Mucosa of stomach (tissue), 1 donor: ENCODE results near the gene TATDN2.

Experiments used
- H3K27me3 ChIP-seq: one replicate; pipeline ENCODE4 v1.7.0; 2013; ENCODE audit warnings: mild to moderate bottlenecking, low read length; ENCODE audit not compliant: control insufficient read depth, insufficient read depth
- H3K36me3 ChIP-seq: one replicate; pipeline ENCODE4 v1.7.0; 2013; ENCODE audit warnings: low read length; ENCODE audit not compliant: control insufficient read depth, insufficient read depth
- H3K4me1 ChIP-seq: one replicate; pipeline ENCODE4 v1.7.0; 2013; ENCODE audit warnings: mild to moderate bottlenecking, low read length; ENCODE audit not compliant: control insufficient read depth, insufficient read depth
- H3K4me3 ChIP-seq: one replicate; pipeline ENCODE4 v1.7.0; 2013; ENCODE audit warnings: low read length
- H3K9ac ChIP-seq: one replicate; pipeline ENCODE4 v1.7.0; 2013; ENCODE audit warnings: mild to moderate bottlenecking, low read length, moderate library complexity
- H3K9me3 ChIP-seq: one replicate; pipeline ENCODE4 v1.7.0; 2013; ENCODE audit warnings: mild to moderate bottlenecking, low read length, moderate library complexity; ENCODE audit not compliant: control insufficient read depth
- donor health status: Pancreatic carcinoma.

TATDN2 gene

GRCh38 chr3:10300087-10300486 is 51.8 kb downstream of the TATDN2 start:
- no peaks in the 10 kb centered on the region for H3K4me1 ChIP-seq
- H3K9me3 ChIP-seq: no peaks in the 10 kb centered on the region
- peaks cover 27% of the 10 kb centered on the region for H3K36me3 ChIP-seq

DNA sequence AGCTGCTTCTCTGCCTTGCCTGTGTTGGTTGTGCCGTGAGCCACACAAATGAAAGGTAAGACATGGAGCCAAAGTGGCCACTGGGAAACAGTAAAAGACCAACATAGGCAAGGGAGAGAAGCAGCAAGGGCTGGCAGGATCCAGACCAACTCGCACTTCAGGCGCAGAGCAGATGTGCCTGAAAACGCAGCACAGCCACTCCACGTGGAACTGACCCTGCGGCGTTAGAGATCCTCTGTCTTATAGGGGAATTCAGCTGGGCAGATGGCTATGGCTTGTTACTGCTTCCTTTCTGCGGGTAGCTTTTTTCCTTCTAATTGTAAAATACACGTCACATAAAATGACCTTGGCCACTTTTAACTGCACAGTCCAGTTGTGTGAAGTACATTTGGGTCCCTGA is 54.8 kb downstream of the TATDN2 start:
- no peaks in the 10 kb centered on the region for H3K4me1 ChIP-seq
- H3K9ac ChIP-seq: no peak overlapping the region
- no peaks in the 10 kb centered on the region for H3K9me3 ChIP-seq
- peaks cover 32% of the 10 kb centered on the region for H3K36me3 ChIP-seq
- no peaks in the 10 kb centered on the region for H3K27me3 ChIP-seq
- H3K4me3 ChIP-seq: no peak overlapping the region

More at GRCh38 chr3:10300087-10300486, 51.8 kb downstream of the TATDN2 start:
- Histone ChIP-seq H3K27me3 (no peaks in the 10 kb centered on the region), H3K4me3 (no peak overlapping the region), H3K9ac (no peak overlapping the region)

DNA sequence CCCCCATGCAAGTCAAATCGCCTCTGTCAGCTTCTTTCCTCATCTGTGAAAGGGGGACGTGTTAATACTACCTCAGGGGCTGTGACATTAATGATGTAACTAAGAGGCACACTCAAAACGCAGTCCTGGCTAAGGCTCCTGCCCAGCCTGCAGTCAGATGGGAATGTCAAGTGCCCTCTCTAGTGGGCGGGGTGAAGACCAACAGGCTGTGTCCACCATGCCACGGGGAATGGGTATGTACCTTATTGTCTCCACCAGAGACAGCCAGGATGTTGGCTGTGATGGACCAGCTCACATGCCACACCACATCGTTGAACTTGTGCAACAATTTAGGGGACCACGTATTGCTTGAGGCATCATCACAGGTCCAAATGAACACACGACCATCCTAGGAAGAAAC is 55.5 kb downstream of the TATDN2 start:
- H3K4me3 ChIP-seq: no peak overlapping the region
- no peaks in the 10 kb centered on the region for H3K9me3 ChIP-seq
- no peak overlapping the region for H3K9ac ChIP-seq
- H3K36me3 ChIP-seq: peaks cover 32% of the 10 kb centered on the region
- no peaks in the 10 kb centered on the region for H3K4me1 ChIP-seq
- no peaks in the 10 kb centered on the region for H3K27me3 ChIP-seq

DNA sequence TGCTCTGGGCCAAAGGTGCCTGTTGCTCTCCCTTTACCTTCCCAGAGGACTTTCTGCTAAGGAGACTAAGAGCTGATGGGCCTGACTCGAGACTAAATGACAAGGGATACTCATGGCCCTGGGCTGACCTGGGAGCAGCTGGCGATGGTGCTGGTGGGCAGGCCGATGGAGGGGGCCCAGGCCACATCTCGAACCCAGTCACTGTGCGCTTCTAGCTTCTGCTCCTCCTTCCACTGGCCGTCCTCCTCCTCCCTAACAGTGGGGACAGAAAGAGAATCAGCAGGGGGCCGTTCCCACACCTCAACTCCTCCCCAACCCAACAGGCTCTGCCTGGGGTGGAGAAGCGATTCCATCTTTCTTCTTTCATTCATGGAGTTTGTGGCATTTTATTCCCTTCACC is 56.6 kb downstream of the TATDN2 start:
- H3K4me1 ChIP-seq: no peaks in the 10 kb centered on the region
- peaks cover 31% of the 10 kb centered on the region for H3K36me3 ChIP-seq
- no peaks in the 10 kb centered on the region for H3K9me3 ChIP-seq
- H3K9ac ChIP-seq: no peak overlapping the region
- no peak overlapping the region for H3K4me3 ChIP-seq
- no peaks in the 10 kb centered on the region for H3K27me3 ChIP-seq

GRCh38 chr3:10305331-10305902 is 57.2 kb downstream of the TATDN2 start:
- Histone ChIP-seq H3K9ac (no peak overlapping the region), H3K9me3 (no peaks in the 10 kb centered on the region), H3K36me3 (peaks cover 26% of the 10 kb centered on the region), H3K4me3 (no peak overlapping the region), H3K4me1 (no peaks in the 10 kb centered on the region), H3K27me3 (no peaks in the 10 kb centered on the region)

DNA sequence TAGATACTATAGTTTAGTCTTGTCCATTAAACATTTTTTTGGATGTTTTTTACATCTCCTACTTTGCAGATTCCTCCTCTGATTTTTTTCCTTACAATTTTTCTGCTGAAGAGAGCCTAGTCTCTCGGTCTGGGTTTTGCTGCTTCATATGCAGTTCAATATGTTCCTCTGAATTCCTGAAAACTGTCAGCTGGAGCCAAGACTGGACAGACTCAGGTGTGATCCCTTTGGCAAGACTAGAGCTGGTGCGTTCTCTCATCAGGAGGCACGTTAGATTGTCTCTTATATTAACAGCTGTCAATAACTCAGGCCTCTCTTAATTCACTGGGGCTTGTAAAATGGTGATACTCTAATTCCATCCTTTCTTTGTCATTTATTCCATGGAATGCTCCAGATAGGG is 57.9 kb downstream of the TATDN2 start:
- H3K4me1 ChIP-seq: no peaks in the 10 kb centered on the region
- no peaks in the 10 kb centered on the region for H3K9me3 ChIP-seq
- peaks cover 23% of the 10 kb centered on the region for H3K36me3 ChIP-seq
- no peaks in the 10 kb centered on the region for H3K27me3 ChIP-seq
- H3K4me3 ChIP-seq: no peak overlapping the region
- H3K9ac ChIP-seq: no peak overlapping the region

DNA sequence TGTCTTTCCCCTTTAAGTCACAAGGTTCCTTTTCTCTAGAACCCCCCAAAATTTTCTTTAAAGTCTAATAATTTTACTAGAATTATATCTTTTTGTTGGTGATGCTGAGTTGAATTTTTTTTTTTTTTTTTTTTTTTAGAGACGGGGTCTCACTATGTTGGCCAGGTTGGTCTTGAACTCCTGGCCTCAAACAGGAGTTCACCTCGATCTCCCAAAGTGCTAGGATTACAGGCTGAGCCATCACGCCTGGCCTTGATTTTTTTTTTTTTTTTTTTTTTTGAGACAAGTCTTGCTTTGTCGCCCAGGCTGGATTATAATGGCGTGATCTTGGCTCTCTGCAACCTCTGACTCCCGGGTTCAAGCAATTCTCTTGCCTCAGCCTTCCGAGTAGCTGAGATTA is 60.4 kb downstream of the TATDN2 start:
- no peak overlapping the region for H3K9ac ChIP-seq
- no peaks in the 10 kb centered on the region for H3K9me3 ChIP-seq
- H3K4me1 ChIP-seq: no peaks in the 10 kb centered on the region
- H3K4me3 ChIP-seq: no peak overlapping the region
- H3K36me3 ChIP-seq: peaks cover 23% of the 10 kb centered on the region
- H3K27me3 ChIP-seq: no peaks in the 10 kb centered on the region

GRCh38 chr3:10309736-10310135 is 61.5 kb downstream of the TATDN2 start:
- Histone ChIP-seq H3K36me3 (peaks cover 15% of the 10 kb centered on the region), H3K9ac (no peak overlapping the region), H3K27me3 (no peaks in the 10 kb centered on the region), H3K4me3 (no peak overlapping the region), H3K4me1 (no peaks in the 10 kb centered on the region), H3K9me3 (no peaks in the 10 kb centered on the region)

DNA sequence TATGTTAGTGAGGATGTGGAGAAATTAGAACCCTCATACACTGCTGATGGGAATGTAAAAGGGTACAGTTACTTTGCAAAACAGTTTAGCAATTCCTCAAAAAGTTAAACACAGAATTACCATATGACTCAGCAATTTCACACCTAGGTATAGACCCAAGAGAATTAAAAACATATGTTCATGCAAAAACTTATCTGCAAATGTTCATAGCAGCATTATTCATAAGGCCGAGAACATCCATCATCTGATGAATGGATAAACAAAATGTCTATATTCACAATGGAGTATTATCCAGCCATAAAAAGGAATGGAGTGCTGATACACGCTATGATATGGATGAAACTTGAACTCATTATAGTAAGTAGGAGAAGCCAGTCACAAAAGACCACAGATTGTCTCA is 62.3 kb downstream of the TATDN2 start:
- H3K9me3 ChIP-seq: no peaks in the 10 kb centered on the region
- no peak overlapping the region for H3K4me3 ChIP-seq
- no peak overlapping the region for H3K9ac ChIP-seq
- peaks cover 8% of the 10 kb centered on the region for H3K36me3 ChIP-seq
- no peaks in the 10 kb centered on the region for H3K27me3 ChIP-seq
- no peaks in the 10 kb centered on the region for H3K4me1 ChIP-seq

DNA sequence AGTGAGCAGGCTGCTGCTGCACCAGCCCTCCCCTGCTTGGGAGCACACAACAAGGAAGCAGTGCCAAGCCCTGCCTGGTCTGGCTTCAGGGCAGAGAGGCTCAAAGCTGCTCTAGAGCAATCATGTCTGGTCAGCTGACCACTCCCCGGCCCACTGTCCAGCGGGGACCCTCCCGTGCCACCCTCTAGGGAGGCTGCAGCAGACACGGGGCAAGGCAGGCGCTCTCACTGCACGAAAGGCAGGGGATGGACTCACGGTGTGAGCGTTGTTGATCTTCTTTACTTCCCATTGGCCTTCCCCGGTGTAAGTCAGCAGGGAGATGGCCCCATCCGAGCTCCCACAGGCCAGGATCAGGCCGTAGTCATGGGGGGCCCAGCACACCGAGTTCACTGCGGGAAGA is 63.5 kb downstream of the TATDN2 start:
- no peaks in the 10 kb centered on the region for H3K9me3 ChIP-seq
- no peak overlapping the region for H3K4me3 ChIP-seq
- H3K4me1 ChIP-seq: no peaks in the 10 kb centered on the region
- no peak overlapping the region for H3K9ac ChIP-seq
- no peaks in the 10 kb centered on the region for H3K27me3 ChIP-seq
- peaks cover 8% of the 10 kb centered on the region for H3K36me3 ChIP-seq

DNA sequence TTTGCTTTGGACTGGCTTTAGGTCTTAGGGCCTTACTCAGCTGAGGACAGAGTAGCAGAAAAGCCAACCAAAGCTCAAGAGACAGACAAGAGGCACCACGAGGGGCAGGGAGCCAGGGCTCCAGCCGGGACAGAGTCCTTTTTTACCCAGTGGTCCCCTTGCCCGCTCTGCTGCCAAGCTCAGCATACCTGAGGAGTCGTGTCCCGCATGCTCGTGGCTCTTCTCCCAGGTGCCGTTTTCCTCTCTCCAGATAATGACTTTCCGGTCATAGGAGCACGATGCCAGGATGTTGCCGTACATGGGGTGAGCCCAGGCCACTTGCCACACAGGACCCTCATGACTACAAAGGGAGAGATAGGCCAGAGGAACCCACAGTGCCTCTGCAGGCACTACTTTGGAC is 64.1 kb downstream of the TATDN2 start:
- Histone ChIP-seq H3K36me3 (peaks cover 8% of the 10 kb centered on the region), H3K9ac (no peak overlapping the region), H3K4me1 (no peaks in the 10 kb centered on the region), H3K9me3 (no peaks in the 10 kb centered on the region), H3K27me3 (no peaks in the 10 kb centered on the region), H3K4me3 (no peak overlapping the region)

- H3K9ac ChIP-seq: no peak overlapping the region
- H3K36me3 ChIP-seq: peaks cover 8% of the 10 kb centered on the region
Observed at GRCh38 chr3:10312861-10313260, 64.6 kb downstream of the TATDN2 start.

GRCh38 chr3:10315101-10315500 is 66.8 kb downstream of the TATDN2 start:
- Histone ChIP-seq H3K4me3 (no peak overlapping the region), H3K36me3 (peaks cover 17% of the 10 kb centered on the region), H3K9me3 (no peaks in the 10 kb centered on the region), H3K4me1 (peaks cover 9% of the 10 kb centered on the region), H3K27me3 (no peaks in the 10 kb centered on the region), H3K9ac (no peak overlapping the region)

More at GRCh38 chr3:10312861-10313260, 64.6 kb downstream of the TATDN2 start:
- no peaks in the 10 kb centered on the region for H3K4me1 ChIP-seq
- H3K4me3 ChIP-seq: no peak overlapping the region
- H3K9me3 ChIP-seq: no peaks in the 10 kb centered on the region
- no peaks in the 10 kb centered on the region for H3K27me3 ChIP-seq
